CD14-positive monocyte (primary cell): ENCODE measurements around the gene LDHAL6A. TPM values are rescaled to one million over a fixed set of nuclear protein-coding genes. Genes with fewer than 3 reads are reported as not detected.
A peak's percentile ranks its signal among the peaks of the same experiment; 100 is the strongest.

ENCODE experiments used
- DNase-seq, 3 donors: peaks; one replicate each; pipeline ENCODE4 v3.0.0-alpha.2; 2011 to 2022
- H2AFZ ChIP-seq: 2 replicates; pipeline ENCODE4 v1.6.0; 2012; ENCODE audit warnings: mild to moderate bottlenecking, low read depth, low read length, inconsistent platforms; ENCODE audit not compliant: insufficient read depth, poor library complexity, severe bottlenecking
- H3K27ac ChIP-seq, 2 donors: 1 replicate in 1 of 2; 2 replicates in 1 of 2; pipeline ENCODE4 v1.5.1; 2012 to 2013; ENCODE audit warnings: low read length in 2 of 2, control low read depth in 1 of 2, inconsistent platforms in 1 of 2, low read depth in 1 of 2, mild to moderate bottlenecking in 1 of 2
- H3K27me3 ChIP-seq, 2 donors: one replicate each; pipeline versions ENCODE4 v1.6.0 to v1.6.1; 2011 to 2013; ENCODE audit warnings: low read length in 2 of 2; ENCODE audit not compliant: control insufficient read depth in 2 of 2, insufficient read depth in 2 of 2
- H3K36me3 ChIP-seq, 2 donors: replicated peaks in 1 of 2; 1 replicate in 1 of 2; 2 replicates in 1 of 2; pipeline versions ENCODE4 v1.5.1 to v1.6.1; 2012 to 2013; ENCODE audit warnings: low read length in 2 of 2, control low read depth in 1 of 2, inconsistent platforms in 1 of 2, mild to moderate bottlenecking in 1 of 2; ENCODE audit not compliant: insufficient read depth in 2 of 2, control insufficient read depth in 1 of 2
- H3K4me1 ChIP-seq, 2 donors: 1 replicate in 1 of 2; 2 replicates in 1 of 2; pipeline versions ENCODE4 v1.5.1 to v1.6.1; 2012 to 2013; ENCODE audit warnings: low read length in 2 of 2, control low read depth in 1 of 2, inconsistent platforms in 1 of 2, mild to moderate bottlenecking in 1 of 2, moderate library complexity in 1 of 2; ENCODE audit not compliant: insufficient read depth in 2 of 2, control insufficient read depth in 1 of 2
- H3K4me2 ChIP-seq: replicated peaks from 2 replicates; pipeline ENCODE3; 2012; ENCODE audit warnings: low read length, moderate library complexity, mild to moderate bottlenecking; ENCODE audit not compliant: poor library complexity, severe bottlenecking; ENCODE audit errors: extremely low read depth
- H3K4me3 ChIP-seq, 3 experiments: fragments of 200-600 bp in 1 of 3; sonication (generic) in 1 of 3; replicated peaks in 1 of 3; 1 replicate in 2 of 3; 2 replicates in 1 of 3; pipeline ENCODE4 v1.5.1; 2011 to 2013; ENCODE audit warnings: low read length in 3 of 3, mild to moderate bottlenecking in 3 of 3, control low read depth in 2 of 3, low read depth in 2 of 3, inconsistent platforms in 1 of 3, moderate library complexity in 1 of 3
- H3K79me2 ChIP-seq: 2 replicates; pipeline ENCODE4 v1.6.0; 2012; ENCODE audit warnings: mild to moderate bottlenecking, control low read depth, inconsistent platforms, low read length, moderate library complexity; ENCODE audit not compliant: insufficient read depth
- H3K9ac ChIP-seq: 2 replicates; pipeline ENCODE4 v1.6.0; 2017; ENCODE audit warnings: low read length, mild to moderate bottlenecking; ENCODE audit not compliant: insufficient read depth, poor library complexity, severe bottlenecking
- H3K9me3 ChIP-seq, 2 donors: replicated peaks in 1 of 2; 1 replicate in 1 of 2; 2 replicates in 1 of 2; pipeline versions ENCODE4 v1.5.1 to v1.6.1; 2012 to 2013; ENCODE audit warnings: low read length in 2 of 2, control low read depth in 1 of 2; ENCODE audit not compliant: control insufficient read depth in 1 of 2, insufficient read depth in 1 of 2
- H4K20me1 ChIP-seq: 2 replicates; pipeline ENCODE4 v1.6.0; 2012; ENCODE audit warnings: mild to moderate bottlenecking, low read length, control low read depth, moderate library complexity; ENCODE audit not compliant: insufficient read depth
- H3K27ac Mint-ChIP-seq, 7 donors: one replicate each; pipeline ENCODE4 v1.8.0; 2020; ENCODE audit warnings: mild to moderate bottlenecking in 7 of 7, mixed read lengths in 7 of 7, moderate library complexity in 6 of 7, inconsistent platforms in 2 of 7
- H3K27me3 Mint-ChIP-seq, 3 donors: one replicate each; pipeline ENCODE4 v1.8.0; 2021 to 2022; ENCODE audit warnings: low read depth in 3 of 3, mild to moderate bottlenecking in 3 of 3, mixed read lengths in 3 of 3, moderate library complexity in 3 of 3, inconsistent platforms in 1 of 3
- H3K36me3 Mint-ChIP-seq, 2 donors: one replicate each; pipeline ENCODE4 v1.8.0; 2020; ENCODE audit warnings: mixed read lengths in 2 of 2, inconsistent platforms in 1 of 2, mild to moderate bottlenecking in 1 of 2
- H3K4me1 Mint-ChIP-seq: one replicate; pipeline ENCODE4 v1.8.0; 2020; ENCODE audit warnings: mild to moderate bottlenecking, mixed read lengths
- H3K4me3 Mint-ChIP-seq, 2 donors: one replicate each; pipeline ENCODE4 v1.8.0; 2020; ENCODE audit warnings: mild to moderate bottlenecking in 2 of 2, mixed read lengths in 2 of 2, moderate library complexity in 1 of 2
- H3K9me3 Mint-ChIP-seq, 7 donors: one replicate each; pipeline ENCODE4 v1.8.0; 2020 to 2022; ENCODE audit warnings: mixed read lengths in 7 of 7, mild to moderate bottlenecking in 6 of 7, moderate library complexity in 6 of 7, inconsistent platforms in 2 of 7
- WGBS: methylation state at CpG from one replicate; pipeline ENCODE4 v1.1.5; 2013; ENCODE audit warnings: missing lambda C conversion rate; ENCODE audit not compliant: insufficient coverage; 5-methylcytosine and 5-hydroxymethylcytosine counted together
- intact Hi-C, 2 donors: fragments of 100-400 bp; cut with micrococcal nuclease; formaldehyde crosslinking; loops; one replicate each; pipeline versions ENCODE4 v1.15.0 to v1.15.1; 2023
- polyA plus RNA-seq, 3 donors: library from polyadenylated mRNA; depleted of rRNA in 1 of 3; unstranded in 2 of 3; stranded (reverse) in 1 of 3; fragments of 300-500 nt in 2 of 3; fragments of >200 nt in 1 of 3; fragmentation: Illumina TruSeq in 2 of 3; gene quantifications; 1 replicate in 2 of 3; 2 replicates in 1 of 3; pipeline ENCODE4 v1.2.3, GENCODE V29; 2012 to 2021
- TF ChIP-seq, protein P1 (sequence below): fragments of 200-600 bp; IDR thresholded peaks from one replicate; pipeline ENCODE4 v1.8.0; 2022; ENCODE audit warnings: antibody characterized with exemption, mild to moderate bottlenecking

LDHAL6A gene
- polyA plus RNA-seq, 3 donors = not detected

DNA sequence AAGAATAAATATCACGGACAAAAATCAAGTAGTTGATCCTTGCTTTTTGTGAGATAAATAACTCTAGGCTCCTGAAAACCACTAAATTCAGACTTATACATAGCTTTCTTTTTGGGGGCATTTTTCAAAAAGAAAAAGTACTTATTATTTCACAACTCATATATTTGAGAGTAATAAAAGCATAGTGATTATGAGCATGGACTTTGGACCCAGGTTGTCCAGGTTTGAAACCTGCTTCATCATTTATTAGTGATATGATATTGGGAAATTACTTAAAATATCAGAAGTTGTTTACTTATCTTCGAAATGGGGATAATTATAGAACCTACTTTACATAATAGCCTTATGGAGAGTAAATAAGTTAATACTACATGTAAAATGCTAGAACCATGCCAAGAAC is 17.0 kb upstream of the LDHAL6A start:
- Mint-ChIP-seq H3K36me3 (no peaks in the 10 kb centered on the region), H3K9me3 (peaks cover 0 to 6% (median 4%) of the 10 kb centered on the region in 7 donors), H3K4me3 (no peak overlapping the region), H3K4me1 (no peaks in the 10 kb centered on the region), H3K27ac (no peak overlapping the region), H3K27me3 (no peaks in the 10 kb centered on the region)
- no peak overlapping the region for H3K9ac ChIP-seq
- H3K27ac ChIP-seq = no peak overlapping the region
- intact Hi-C loops = no loop called here
- H3K79me2 ChIP-seq = no peaks in the 10 kb centered on the region
- no peak overlapping the region for H2AFZ ChIP-seq
- TF ChIP-seq, protein P1, sequence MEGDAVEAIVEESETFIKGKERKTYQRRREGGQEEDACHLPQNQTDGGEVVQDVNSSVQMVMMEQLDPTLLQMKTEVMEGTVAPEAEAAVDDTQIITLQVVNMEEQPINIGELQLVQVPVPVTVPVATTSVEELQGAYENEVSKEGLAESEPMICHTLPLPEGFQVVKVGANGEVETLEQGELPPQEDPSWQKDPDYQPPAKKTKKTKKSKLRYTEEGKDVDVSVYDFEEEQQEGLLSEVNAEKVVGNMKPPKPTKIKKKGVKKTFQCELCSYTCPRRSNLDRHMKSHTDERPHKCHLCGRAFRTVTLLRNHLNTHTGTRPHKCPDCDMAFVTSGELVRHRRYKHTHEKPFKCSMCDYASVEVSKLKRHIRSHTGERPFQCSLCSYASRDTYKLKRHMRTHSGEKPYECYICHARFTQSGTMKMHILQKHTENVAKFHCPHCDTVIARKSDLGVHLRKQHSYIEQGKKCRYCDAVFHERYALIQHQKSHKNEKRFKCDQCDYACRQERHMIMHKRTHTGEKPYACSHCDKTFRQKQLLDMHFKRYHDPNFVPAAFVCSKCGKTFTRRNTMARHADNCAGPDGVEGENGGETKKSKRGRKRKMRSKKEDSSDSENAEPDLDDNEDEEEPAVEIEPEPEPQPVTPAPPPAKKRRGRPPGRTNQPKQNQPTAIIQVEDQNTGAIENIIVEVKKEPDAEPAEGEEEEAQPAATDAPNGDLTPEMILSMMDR = no peak
- no peaks in the 10 kb centered on the region for H3K36me3 ChIP-seq
- no peaks in the 10 kb centered on the region for H4K20me1 ChIP-seq
- no peak overlapping the region for H3K4me3 ChIP-seq
- WGBS = no CpG with 5 or more reads among the region's 2 CpGs
- no peaks in the 10 kb centered on the region for H3K9me3 ChIP-seq
- no peaks in the 10 kb centered on the region for H3K27me3 ChIP-seq
- no peaks in the 10 kb centered on the region for H3K4me1 ChIP-seq
- no peak for DNase-seq
- H3K4me2 ChIP-seq = no peak overlapping the region

DNA sequence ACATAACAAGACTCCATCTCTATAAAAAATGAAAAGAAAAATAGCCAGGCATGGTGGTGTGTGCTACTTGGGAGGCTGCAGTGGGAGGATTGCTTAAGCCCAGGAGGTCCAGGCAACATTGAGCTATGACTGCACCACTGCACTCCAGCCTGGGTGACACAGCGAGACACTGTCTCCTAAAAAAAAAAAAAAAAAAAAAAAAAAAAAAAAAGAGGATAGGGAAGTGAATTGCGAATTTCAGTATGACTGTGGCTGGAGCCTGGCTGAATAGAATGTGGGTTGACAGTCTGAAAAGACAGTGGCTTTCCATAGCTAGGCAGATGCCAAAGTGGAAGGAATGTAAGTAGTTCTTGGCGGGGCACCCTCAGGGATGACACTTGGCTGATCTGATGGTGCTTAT is 6.4 kb upstream of the LDHAL6A start:
- 100% methylated on average over 1 of the region's 3 CpGs for whole genome bisulfite sequencing
- no peaks in the 10 kb centered on the region for H3K9me3 ChIP-seq
- H3K9me3 Mint-ChIP-seq = peaks cover 0 to 2% (median 0%) of the 10 kb centered on the region in 7 donors
- no peak overlapping the region for H3K4me3 Mint-ChIP-seq
- H3K36me3 Mint-ChIP-seq = no peaks in the 10 kb centered on the region
- H3K36me3 ChIP-seq = no peaks in the 10 kb centered on the region
- peak overlapping the region in 2 of 7 donors; percentile 50 to 89 for H3K27ac Mint-ChIP-seq
- peaks cover 0 to 2% (median 1%) of the 10 kb centered on the region in 3 donors for H3K27me3 Mint-ChIP-seq
- H4K20me1 ChIP-seq = no peaks in the 10 kb centered on the region
- H3K4me1 ChIP-seq = no peaks in the 10 kb centered on the region
- no peak overlapping the region for H3K4me3 ChIP-seq
- H3K27ac ChIP-seq = no peak overlapping the region
- H3K79me2 ChIP-seq = no peaks in the 10 kb centered on the region
- no peak overlapping the region for H2AFZ ChIP-seq
- H3K4me2 ChIP-seq = no peak overlapping the region
- no peaks in the 10 kb centered on the region for H3K27me3 ChIP-seq
- no peak overlapping the region for H3K9ac ChIP-seq
- H3K4me1 Mint-ChIP-seq = peaks cover 10% of the 10 kb centered on the region
- DNase-seq = peak in 1 of 3 donors; percentile 12
- intact Hi-C loops = no loop called here
- TF ChIP-seq, protein P1 = no peak
